ENCODE data around the gene TRPV6.

- TF ChIP-seq CTCF (conservative IDR thresholded peaks at IDR 0.05; ENCODE audit: low read depth, low read length) (no peak), POLR2A (IDR thresholded peaks at IDR 0.05; ENCODE audit: low read depth, low read length) (no peak), USF2 (IDR thresholded peaks at IDR 0.05; ENCODE audit: low read depth, low read length) (no peak), RFX5 (IDR thresholded peaks at IDR 0.05; ENCODE audit: low read depth, low read length) (no peak), ELK1 (IDR thresholded peaks at IDR 0.05; ENCODE audit: borderline replicate concordance, low read depth, low read length) (no peak)
Measured at GRCh38 chr7:142910481-142910880, 24.9 kb upstream of the TRPV6 start.
